ENCODE measurements around the gene ZNF268.

Gene ZNF268

DNA sequence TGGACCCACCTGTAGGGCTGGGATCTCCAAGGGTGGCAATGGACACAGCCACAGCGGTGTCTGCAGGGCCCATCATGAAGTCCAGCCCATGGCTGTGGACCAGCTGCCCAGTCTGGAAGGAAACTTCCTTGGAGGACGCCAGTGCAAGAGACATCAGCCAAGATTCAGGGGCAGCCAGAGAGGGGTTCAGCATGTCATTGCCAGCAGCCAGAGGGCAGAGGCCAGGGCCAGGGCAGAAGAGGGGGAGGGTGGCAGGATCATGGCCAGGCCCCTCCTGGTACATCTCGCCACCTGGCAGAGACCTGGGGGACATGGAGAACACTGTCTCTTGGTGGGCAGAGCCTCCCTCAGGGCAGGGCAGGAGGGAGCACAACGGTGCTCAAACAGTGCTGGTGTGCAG, 44.2 kb downstream of the ZNF268 start:
- no peak for DNase-seq (ENCODE audit: insufficient read length, low spot score)
- no peak for FAIRE-seq
- TF ChIP-seq CTCF (IDR thresholded peaks at IDR 0.05; ENCODE audit: insufficient read depth, missing control alignments), result no peak

- FAIRE-seq (no peak), DNase-seq (ENCODE audit: insufficient read length, low spot score) (no peak)
- no peak for TF ChIP-seq CTCF (IDR thresholded peaks at IDR 0.05; ENCODE audit: insufficient read depth, missing control alignments)
These were observed 45.4 kb downstream of the ZNF268 start for GRCh38 chr12:133226690-133227089.

DNA sequence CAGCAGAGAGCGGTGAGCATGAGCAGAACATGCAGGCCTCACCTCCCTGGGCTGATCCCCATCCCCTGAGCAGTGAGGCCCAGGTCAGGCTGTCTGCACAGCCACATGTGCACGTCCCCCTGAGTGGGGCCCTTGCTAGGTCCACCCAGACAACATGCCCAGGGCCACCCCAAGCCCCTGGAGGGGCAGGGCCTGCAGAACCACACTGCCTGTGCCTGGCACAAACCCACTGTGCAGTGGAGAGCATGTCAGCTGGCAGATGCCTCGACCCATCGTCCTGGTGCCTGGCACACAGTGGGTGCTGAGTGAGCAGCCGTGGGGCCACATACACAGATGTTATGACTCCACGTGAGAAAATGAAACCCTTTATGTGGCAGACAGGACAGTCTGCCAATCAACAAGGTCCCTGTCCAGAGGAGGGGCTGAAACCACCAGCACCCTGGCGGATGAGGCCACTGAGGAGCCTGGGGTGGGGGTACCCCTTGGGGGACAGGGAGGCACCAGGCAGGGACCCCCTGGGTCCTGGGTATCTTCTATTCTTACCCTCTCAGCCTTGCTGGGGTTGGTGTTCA, 46.1 kb downstream of the ZNF268 start:
- no peak for TF ChIP-seq CTCF (IDR thresholded peaks at IDR 0.05; ENCODE audit: insufficient read depth, missing control alignments)
- FAIRE-seq (no peak), DNase-seq (ENCODE audit: insufficient read length, low spot score) (no peak)

DNA sequence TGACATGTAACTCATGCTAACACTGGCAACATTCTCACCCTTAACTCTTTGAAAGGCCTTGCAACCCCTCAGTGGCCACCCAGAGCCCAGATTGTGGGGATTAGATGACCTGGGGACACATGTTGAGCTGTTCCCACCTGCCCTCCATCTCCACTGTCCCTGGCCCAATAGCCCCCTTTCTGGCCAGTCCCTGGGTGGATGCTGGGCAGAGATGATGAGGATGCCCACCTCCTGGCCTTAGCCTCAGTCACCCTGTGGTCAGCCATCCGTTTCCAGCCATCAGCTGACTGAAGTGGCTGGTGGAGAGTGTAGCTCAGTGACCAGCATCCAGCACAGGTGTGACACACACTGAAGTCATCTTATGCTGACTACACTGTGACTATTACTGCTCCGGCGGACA, 49.7 kb downstream of the ZNF268 start:
- FAIRE-seq (no peak), DNase-seq (ENCODE audit: insufficient read length, low spot score) (no peak)
- TF ChIP-seq CTCF (IDR thresholded peaks at IDR 0.05; ENCODE audit: insufficient read depth, missing control alignments), result no peak

DNA sequence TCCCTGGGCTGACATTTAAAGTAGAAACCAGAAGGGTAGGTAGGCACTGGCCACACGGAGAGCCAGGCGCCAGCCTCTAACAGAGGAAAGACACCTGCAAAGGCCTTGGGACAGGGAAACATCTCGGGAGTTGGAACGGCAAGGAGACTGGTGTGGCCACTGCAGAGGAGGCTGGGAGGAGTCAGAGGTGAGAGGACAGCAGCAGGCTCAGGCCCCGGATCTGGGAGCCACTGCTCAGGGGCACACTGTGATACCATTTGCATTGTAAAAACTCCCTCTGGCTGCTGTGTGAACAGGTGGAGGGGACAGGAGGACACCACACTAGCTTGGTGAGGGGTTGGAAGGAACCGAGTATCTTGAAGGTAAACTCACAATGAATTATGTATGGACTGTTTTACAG, 51.7 kb downstream of the ZNF268 start:
- no peak for DNase-seq (ENCODE audit: insufficient read length, low spot score)

GRCh38 chr12:133233993-133234564, 52.8 kb downstream of the ZNF268 start:
- TF ChIP-seq CTCF (IDR thresholded peaks at IDR 0.05; ENCODE audit: insufficient read depth, missing control alignments), result no peak
- DNase-seq (ENCODE audit: insufficient read length, low spot score) (no peak), FAIRE-seq (no peak)

More for the DNA sequence above, 51.7 kb downstream of the ZNF268 start:
- no peak for FAIRE-seq
- no peak for TF ChIP-seq CTCF (IDR thresholded peaks at IDR 0.05; ENCODE audit: insufficient read depth, missing control alignments)

GRCh38 chr12:133234971-133235370, 53.7 kb downstream of the ZNF268 start:
- no peak for DNase-seq (ENCODE audit: insufficient read length, low spot score)
- no peak for TF ChIP-seq CTCF (IDR thresholded peaks at IDR 0.05; ENCODE audit: insufficient read depth, missing control alignments)
- no peak for FAIRE-seq
